ENCODE measurements around the gene MVB12B. TPM values are rescaled to one million over a fixed set of nuclear protein-coding genes. Genes with fewer than 3 reads are reported as not detected.
A peak's percentile ranks its signal among the peaks of the same experiment; 100 is the strongest.

Gene MVB12B
- total RNA-seq, 6 experiments from 2014 or later, result 7.2 to 16.2 (median 9.1) TPM

DNA sequence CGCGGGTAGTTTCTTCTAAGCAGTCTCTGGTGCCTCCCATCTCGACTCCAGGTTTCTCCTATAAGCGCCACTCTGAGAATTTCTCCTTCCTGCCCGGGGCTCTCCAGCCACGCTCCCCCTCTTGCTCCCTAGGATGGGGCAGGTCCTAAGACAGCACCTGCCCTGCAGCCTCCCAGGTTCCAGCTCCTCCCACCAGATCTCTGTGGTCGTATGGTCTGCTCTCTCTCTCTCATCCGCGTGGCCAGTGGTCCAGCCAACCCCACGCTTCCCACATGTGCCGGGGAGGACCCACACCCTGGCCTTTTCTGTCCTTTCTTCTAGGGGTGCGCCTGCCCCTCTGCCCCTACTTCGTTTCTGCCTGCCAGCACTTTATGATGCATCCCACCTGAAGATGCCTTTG lies 40.5 kb downstream of the MVB12B start:
- intact Hi-C loops (cut with DNase I), result no loop called here
- Histone ChIP-seq H3K27ac (no peak overlapping the region), H3K27me3 (no peaks in the 10 kb centered on the region), H3K36me3 (no peaks in the 10 kb centered on the region), H3K9me3 (peaks cover 0 to 3% (median under 1%) of the 10 kb centered on the region in 4 donors), H3K4me3 (no peak overlapping the region), H3K4me1 (peaks cover 0 to 6% (median 3%) of the 10 kb centered on the region in 4 donors)
- ATAC-seq (no peak), DNase-seq (no peak)
- TF ChIP-seq POLR2A (IDR thresholded peaks at IDR 0.05), result no peak
- TF ChIP-seq, protein P1, sequence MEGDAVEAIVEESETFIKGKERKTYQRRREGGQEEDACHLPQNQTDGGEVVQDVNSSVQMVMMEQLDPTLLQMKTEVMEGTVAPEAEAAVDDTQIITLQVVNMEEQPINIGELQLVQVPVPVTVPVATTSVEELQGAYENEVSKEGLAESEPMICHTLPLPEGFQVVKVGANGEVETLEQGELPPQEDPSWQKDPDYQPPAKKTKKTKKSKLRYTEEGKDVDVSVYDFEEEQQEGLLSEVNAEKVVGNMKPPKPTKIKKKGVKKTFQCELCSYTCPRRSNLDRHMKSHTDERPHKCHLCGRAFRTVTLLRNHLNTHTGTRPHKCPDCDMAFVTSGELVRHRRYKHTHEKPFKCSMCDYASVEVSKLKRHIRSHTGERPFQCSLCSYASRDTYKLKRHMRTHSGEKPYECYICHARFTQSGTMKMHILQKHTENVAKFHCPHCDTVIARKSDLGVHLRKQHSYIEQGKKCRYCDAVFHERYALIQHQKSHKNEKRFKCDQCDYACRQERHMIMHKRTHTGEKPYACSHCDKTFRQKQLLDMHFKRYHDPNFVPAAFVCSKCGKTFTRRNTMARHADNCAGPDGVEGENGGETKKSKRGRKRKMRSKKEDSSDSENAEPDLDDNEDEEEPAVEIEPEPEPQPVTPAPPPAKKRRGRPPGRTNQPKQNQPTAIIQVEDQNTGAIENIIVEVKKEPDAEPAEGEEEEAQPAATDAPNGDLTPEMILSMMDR (IDR thresholded peaks at IDR 0.05), result no peak
- WGBS (ENCODE audit: insufficient coverage, low coverage, low lambda C conversion rate, missing lambda C conversion rate), result 93% methylated on average over 12 of the region's 13 CpGs

DNA sequence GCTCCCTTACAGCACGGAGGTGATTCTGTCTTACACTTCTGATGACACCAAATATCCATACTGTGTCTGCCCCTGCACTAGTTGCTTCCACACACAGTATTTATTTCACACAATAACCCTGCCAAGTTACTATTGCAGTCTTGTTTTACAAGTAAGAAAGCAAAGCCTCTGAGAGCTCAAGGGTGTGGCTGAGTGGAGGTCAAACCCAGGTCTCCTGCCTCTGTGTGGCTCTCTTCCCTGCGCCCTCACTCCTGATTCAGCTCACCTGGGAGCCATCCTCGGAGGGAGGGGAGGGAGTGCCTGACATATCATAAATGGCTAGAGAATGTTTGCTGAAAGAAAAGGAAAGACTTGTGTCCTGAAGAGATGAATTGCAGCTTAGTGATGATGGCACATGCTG lies 41.0 kb downstream of the MVB12B start:
- intact Hi-C loops (cut with DNase I), result no loop called here
- Histone ChIP-seq H3K27ac (no peak overlapping the region), H3K9me3 (no peaks in the 10 kb centered on the region), H3K4me3 (no peak overlapping the region), H3K27me3 (no peaks in the 10 kb centered on the region), H3K36me3 (no peaks in the 10 kb centered on the region), H3K4me1 (peaks cover 0 to 6% (median 3%) of the 10 kb centered on the region in 4 donors)
- ATAC-seq (no peak), DNase-seq (no peak)
- TF ChIP-seq, protein P1 (IDR thresholded peaks at IDR 0.05), result no peak
- TF ChIP-seq POLR2A (IDR thresholded peaks at IDR 0.05), result no peak
- 64% methylated on average over 1 of the region's 3 CpGs for WGBS (ENCODE audit: insufficient coverage, low coverage, low lambda C conversion rate, missing lambda C conversion rate)

DNA sequence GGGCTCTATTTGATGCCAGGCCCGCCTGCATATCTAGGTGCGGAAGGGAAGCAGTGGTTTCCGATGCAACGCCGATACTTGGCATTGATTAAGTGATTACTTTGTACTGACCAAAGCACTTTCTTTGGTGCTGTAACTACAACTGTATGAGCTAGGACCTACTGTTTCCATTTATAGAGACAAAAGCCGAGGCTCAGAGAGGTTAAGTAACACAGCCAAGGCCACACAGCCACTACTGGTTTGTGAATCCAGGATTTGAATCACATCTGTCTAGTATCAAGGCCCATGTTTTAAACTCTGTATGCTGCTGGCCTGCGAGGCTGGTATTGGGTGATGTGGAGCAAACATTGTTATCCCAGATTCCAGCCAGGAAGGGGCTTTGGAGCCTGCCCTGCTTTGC lies 41.4 kb downstream of the MVB12B start:
- ATAC-seq (no peak), DNase-seq (no peak)
- WGBS (ENCODE audit: insufficient coverage, low coverage, low lambda C conversion rate, missing lambda C conversion rate), result 95% methylated on average over 6 of the region's 7 CpGs
- no peak overlapping the region for H3K4me3 ChIP-seq
- intact Hi-C loops (cut with DNase I), result no loop called here
- H3K9me3 ChIP-seq, result no peaks in the 10 kb centered on the region
- no peaks in the 10 kb centered on the region for H3K36me3 ChIP-seq
- peaks cover 0 to 6% (median 3%) of the 10 kb centered on the region in 4 donors for H3K4me1 ChIP-seq
- TF ChIP-seq POLR2A (IDR thresholded peaks at IDR 0.05), result no peak
- TF ChIP-seq, protein P1 (IDR thresholded peaks at IDR 0.05), result no peak
- no peak overlapping the region for H3K27ac ChIP-seq
- H3K27me3 ChIP-seq, result no peaks in the 10 kb centered on the region

DNA sequence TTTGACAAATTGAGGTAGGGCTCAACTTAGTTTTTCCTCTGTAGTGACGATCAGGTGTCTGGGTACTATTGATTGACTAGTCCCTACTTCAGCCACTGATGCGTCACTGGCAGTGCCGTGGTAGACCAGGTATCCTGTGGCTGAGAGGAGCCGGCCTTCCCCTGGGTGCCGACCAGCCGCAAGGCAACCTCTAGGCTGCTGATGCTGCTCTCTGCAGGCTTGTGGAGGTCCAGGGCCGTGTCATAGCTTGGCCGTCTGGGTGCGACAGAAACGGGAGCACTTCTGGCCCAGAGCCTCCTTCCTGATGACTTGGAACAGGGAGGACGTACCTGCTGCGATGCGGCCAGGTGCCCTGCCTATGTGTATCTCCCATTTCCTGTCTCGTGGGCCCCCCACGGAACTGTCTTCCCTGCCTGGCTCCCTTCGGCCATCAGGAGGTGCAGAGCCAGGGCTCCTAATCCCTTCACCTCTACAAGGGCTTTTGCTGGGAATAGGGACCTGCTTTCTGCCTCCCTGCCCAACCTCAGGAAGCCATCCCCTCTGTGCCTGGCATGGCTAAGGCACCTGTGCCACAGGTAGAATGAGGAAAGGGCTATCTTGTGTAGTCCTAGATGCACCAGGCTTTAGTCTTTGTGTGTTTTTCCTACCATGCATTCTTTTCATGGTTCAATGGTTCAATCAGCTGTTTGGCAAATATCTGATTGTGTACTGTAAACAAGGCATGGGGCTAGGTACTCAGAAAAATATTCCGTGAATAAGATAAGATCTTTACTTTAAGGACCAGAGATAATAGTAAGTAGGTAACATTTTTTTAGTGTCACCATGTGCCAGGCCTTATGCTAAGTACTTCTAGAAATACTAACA lies 44.6 kb downstream of the MVB12B start:
- no peaks in the 10 kb centered on the region for H3K9me3 ChIP-seq
- no peak overlapping the region for H3K4me3 ChIP-seq
- no peaks in the 10 kb centered on the region for H3K27me3 ChIP-seq
- peaks cover 0 to 6% (median 3%) of the 10 kb centered on the region in 4 donors for H3K4me1 ChIP-seq
- TF ChIP-seq, protein P1 (IDR thresholded peaks at IDR 0.05), result no peak
- TF ChIP-seq POLR2A (IDR thresholded peaks at IDR 0.05), result no peak
- ATAC-seq, result peak in 3 of 4 donors; percentile 34 to 68 (median 50)
- no peaks in the 10 kb centered on the region for H3K36me3 ChIP-seq
- DNase-seq, result no peak
- WGBS (ENCODE audit: insufficient coverage, low coverage, low lambda C conversion rate, missing lambda C conversion rate), result 77% methylated on average over 4 of the region's 17 CpGs
- intact Hi-C loops (cut with DNase I), result no loop called here
- no peak overlapping the region for H3K27ac ChIP-seq
